Type B pancreatic cell (in vitro differentiated cells): ENCODE measurements around the gene CTSH. TPM values are rescaled to one million over a fixed set of nuclear protein-coding genes. Genes with fewer than 3 reads are reported as not detected.

Source experiments
- DNase-seq: peaks from one replicate; pipeline ENCODE4 v3.0.0; 2021; ENCODE audit warnings: mixed read lengths; ENCODE audit not compliant: unreplicated experiment; ENCODE audit errors: extremely low spot score
- H3K27ac Mint-ChIP-seq: 2 replicates; pipeline ENCODE4 v1.8.0; 2021; ENCODE audit warnings: mild to moderate bottlenecking, mixed read lengths
- H3K27me3 Mint-ChIP-seq: 2 replicates; pipeline ENCODE4 v1.8.0; 2021; ENCODE audit warnings: mixed read lengths
- H3K36me3 Mint-ChIP-seq: 2 replicates; pipeline ENCODE4 v1.8.0; 2021; ENCODE audit warnings: mixed read lengths
- H3K4me1 Mint-ChIP-seq: one replicate; pipeline ENCODE4 v1.8.0; 2021; ENCODE audit warnings: mixed read lengths; ENCODE audit not compliant: unreplicated experiment
- H3K4me3 Mint-ChIP-seq: 2 replicates; pipeline ENCODE4 v1.8.0; 2021; ENCODE audit warnings: mild to moderate bottlenecking, mixed read lengths
- H3K9me3 Mint-ChIP-seq: 2 replicates; pipeline ENCODE4 v1.8.0; 2021; ENCODE audit warnings: mixed read lengths
- CTCF ChIP-seq: fragments of 200-600 bp; sonication (generic); conservative IDR thresholded peaks from 2 replicates; pipeline ENCODE4 v1.5.0; 2021; ENCODE audit warnings: antibody characterized with exemption, mild to moderate bottlenecking
- total RNA-seq: library from RNA; stranded (reverse); gene quantifications from 2 replicates; pipeline ENCODE4 v1.2.1, GENCODE V29; 2021; ENCODE audit warnings: low replicate concordance

The CTSH gene
- total RNA-seq, 1 donor from 2014 or later, result 55.4 TPM

- Mint-ChIP-seq H3K4me1 (no peaks in the 10 kb centered on the region), H3K27me3 (peaks cover 23% of the 10 kb centered on the region), H3K36me3 (no peaks in the 10 kb centered on the region), H3K27ac (peak overlapping the region; percentile 77), H3K4me3 (peak overlapping the region; percentile 84), H3K9me3 (no peaks in the 10 kb centered on the region)
- TF ChIP-seq CTCF, result no peak
- no peak for DNase-seq
Measured at GRCh38 chr15:78944202-78944625, 632 bp downstream of the CTSH start.

- H3K9me3 Mint-ChIP-seq, result no peaks in the 10 kb centered on the region
- no peaks in the 10 kb centered on the region for H3K36me3 Mint-ChIP-seq
- H3K27me3 Mint-ChIP-seq, result peaks cover 23% of the 10 kb centered on the region
- peak overlapping the region; percentile 84 for H3K4me3 Mint-ChIP-seq
- DNase-seq, result no peak
- H3K4me1 Mint-ChIP-seq, result no peaks in the 10 kb centered on the region
- H3K27ac Mint-ChIP-seq, result peak overlapping the region; percentile 63
- TF ChIP-seq CTCF, result no peak
Measured at GRCh38 chr15:78943692-78944091, 1.2 kb downstream of the CTSH start.

GRCh38 chr15:78942741-78943140, 2.1 kb downstream of the CTSH start:
- Mint-ChIP-seq H3K4me1 (no peaks in the 10 kb centered on the region), H3K36me3 (peaks cover 3% of the 10 kb centered on the region), H3K4me3 (no peak overlapping the region), H3K9me3 (no peaks in the 10 kb centered on the region), H3K27ac (no peak overlapping the region), H3K27me3 (peaks cover 23% of the 10 kb centered on the region)
- DNase-seq, result no peak
- no peak for TF ChIP-seq CTCF

GRCh38 chr15:78938658-78939488, 6.0 kb downstream of the CTSH start:
- Mint-ChIP-seq H3K27ac (no peak overlapping the region), H3K4me3 (no peak overlapping the region), H3K9me3 (no peaks in the 10 kb centered on the region), H3K4me1 (no peaks in the 10 kb centered on the region), H3K27me3 (peaks cover 9% of the 10 kb centered on the region), H3K36me3 (peaks cover 3% of the 10 kb centered on the region)
- no peak for DNase-seq
- TF ChIP-seq CTCF, result no peak

- Mint-ChIP-seq H3K27ac (no peak overlapping the region), H3K4me3 (no peak overlapping the region), H3K4me1 (no peaks in the 10 kb centered on the region), H3K9me3 (no peaks in the 10 kb centered on the region), H3K36me3 (peaks cover 3% of the 10 kb centered on the region), H3K27me3 (no peaks in the 10 kb centered on the region)
- DNase-seq, result no peak
- TF ChIP-seq CTCF, result no peak
Measured at GRCh38 chr15:78937132-78937739, 7.6 kb downstream of the CTSH start.
